Hepatocyte (in vitro differentiated cells): ENCODE results near the gene XPR1. TPM values are rescaled to one million over a fixed set of nuclear protein-coding genes. Genes with fewer than 3 reads are reported as not detected.
"Not testable (repeated sequence)": the region's sequence is repeated elsewhere in the genome, so short reads cannot be mapped to it uniquely, and the experiment has no call there.

ENCODE experiments used
- DNase-seq: peaks from one replicate; pipeline ENCODE4 v3.0.0-alpha.2; 2016; ENCODE audit warnings: low spot score
- H2AFZ ChIP-seq: fragments of 200-600 bp; sonication (generic); 2 replicates; pipeline ENCODE4 v1.6.0; 2016; ENCODE audit warnings: antibody characterized with exemption, mild to moderate bottlenecking
- H3K27ac ChIP-seq: fragments of 200-600 bp; sonication (generic); 2 replicates; pipeline ENCODE4 v1.5.1; 2016; ENCODE audit warnings: mild to moderate bottlenecking
- H3K27me3 ChIP-seq: fragments of 200-600 bp; sonication (generic); 2 replicates; pipeline ENCODE4 v1.6.1; 2016
- H3K36me3 ChIP-seq: fragments of 200-600 bp; sonication (generic); replicated peaks from 2 replicates; pipeline ENCODE4 v1.5.1; 2016; ENCODE audit warnings: low read depth; ENCODE audit not compliant: insufficient read depth
- H3K4me1 ChIP-seq: fragments of 200-600 bp; sonication (generic); 2 replicates; pipeline ENCODE4 v1.5.1; 2016; ENCODE audit warnings: mild to moderate bottlenecking, moderate library complexity; ENCODE audit not compliant: insufficient read depth
- H3K4me2 ChIP-seq: fragments of 200-600 bp; sonication (generic); 2 replicates; pipeline ENCODE4 v1.6.0; 2016
- H3K4me3 ChIP-seq: fragments of 200-600 bp; sonication (generic); 2 replicates; pipeline ENCODE4 v1.5.1; 2016; ENCODE audit warnings: mild to moderate bottlenecking
- H3K79me2 ChIP-seq: fragments of 200-600 bp; sonication (generic); 2 replicates; pipeline ENCODE4 v1.6.0; 2017; ENCODE audit warnings: mild to moderate bottlenecking
- H3K9me2 ChIP-seq: fragments of 200-600 bp; sonication (generic); replicated peaks from 2 replicates; pipeline ENCODE4 v1.6.0; 2017; ENCODE audit warnings: mild to moderate bottlenecking; ENCODE audit not compliant: insufficient read depth
- H3K9me3 ChIP-seq: fragments of 200-600 bp; sonication (generic); 2 replicates; pipeline ENCODE4 v1.5.1; 2016; ENCODE audit warnings: low read depth, mild to moderate bottlenecking
- H4K20me1 ChIP-seq: fragments of 200-600 bp; sonication (generic); 2 replicates; pipeline ENCODE4 v1.6.0; 2016; ENCODE audit warnings: mild to moderate bottlenecking; ENCODE audit not compliant: insufficient read depth, poor library complexity, severe bottlenecking
- EZH2 ChIP-seq: fragments of 200-600 bp; sonication (generic); IDR thresholded peaks from 2 replicates; pipeline ENCODE4 v1.6.1; 2016; ENCODE audit warnings: antibody characterized with exemption, mild to moderate bottlenecking, borderline replicate concordance
- EZH2phosphoT487 ChIP-seq: fragments of 200-600 bp; sonication (generic); IDR thresholded peaks from one replicate; pipeline ENCODE4 v1.6.1; 2018; ENCODE audit warnings: antibody characterized with exemption, mild to moderate bottlenecking, low read depth, moderate library complexity; ENCODE audit not compliant: unreplicated experiment, severe bottlenecking
- WGBS: methylation state at CpG from one replicate; pipeline ENCODE4 v1.1.6; 2016; ENCODE audit warnings: low lambda C conversion rate; ENCODE audit errors: missing lambda C conversion rate; 5-methylcytosine and 5-hydroxymethylcytosine counted together
- polyA plus RNA-seq: library from polyadenylated mRNA; unstranded; fragments of >200 nt; fragmentation: Nextera tagmentation; extraction: Ambion mirVana; gene quantifications from 2 replicates; pipeline ENCODE4 v1.2.1, GENCODE V29; 2016
- total RNA-seq: library from RNA; depleted of rRNA; stranded (reverse); fragments of >200 nt; gene quantifications from 2 replicates; pipeline ENCODE4 v1.2.3, GENCODE V29; 2014
- TF ChIP-seq, protein P1 (sequence below): fragments of 200-600 bp; sonication (generic); IDR thresholded peaks from 2 replicates; pipeline ENCODE4 v1.5.1; 2016; ENCODE audit warnings: antibody characterized with exemption, mild to moderate bottlenecking; ENCODE audit not compliant: poor library complexity

Gene XPR1
- total and polyA plus RNA-seq, 2 experiments from 2014 or later = 18.2 to 41.5 TPM

DNA sequence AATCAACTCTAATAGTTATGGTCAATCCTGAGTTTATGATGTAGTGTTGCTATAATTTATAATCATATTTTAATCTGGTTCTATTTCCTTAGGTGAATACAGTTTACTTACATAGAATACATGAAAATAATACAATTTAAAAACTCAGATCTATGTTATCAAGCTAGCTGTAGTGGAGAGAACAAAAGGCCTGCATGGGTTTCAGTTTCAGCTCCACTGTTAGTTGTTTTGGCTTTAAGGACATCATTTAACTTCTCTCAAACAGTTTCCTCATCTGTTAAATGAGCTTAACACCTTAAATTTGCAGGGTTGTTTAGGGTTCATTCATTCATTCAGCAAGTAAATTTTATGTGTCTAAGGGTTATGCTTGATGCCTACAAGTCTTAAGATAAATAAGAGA, 182.4 kb downstream of the XPR1 start:
- DNase-seq = no peak
- H3K79me2 ChIP-seq = no peaks in the 10 kb centered on the region
- no peaks in the 10 kb centered on the region for H3K9me3 ChIP-seq
- peak overlapping the region; percentile 35 for H3K4me2 ChIP-seq
- H3K27ac ChIP-seq = no peak overlapping the region
- H4K20me1 ChIP-seq = no peaks in the 10 kb centered on the region
- peaks cover 17% of the 10 kb centered on the region for H3K4me1 ChIP-seq
- H3K9me2 ChIP-seq = no peaks in the 10 kb centered on the region
- no peak overlapping the region for H3K4me3 ChIP-seq
- H3K36me3 ChIP-seq = no peaks in the 10 kb centered on the region
- no peak for TF ChIP-seq EZH2
- TF ChIP-seq, protein P1, sequence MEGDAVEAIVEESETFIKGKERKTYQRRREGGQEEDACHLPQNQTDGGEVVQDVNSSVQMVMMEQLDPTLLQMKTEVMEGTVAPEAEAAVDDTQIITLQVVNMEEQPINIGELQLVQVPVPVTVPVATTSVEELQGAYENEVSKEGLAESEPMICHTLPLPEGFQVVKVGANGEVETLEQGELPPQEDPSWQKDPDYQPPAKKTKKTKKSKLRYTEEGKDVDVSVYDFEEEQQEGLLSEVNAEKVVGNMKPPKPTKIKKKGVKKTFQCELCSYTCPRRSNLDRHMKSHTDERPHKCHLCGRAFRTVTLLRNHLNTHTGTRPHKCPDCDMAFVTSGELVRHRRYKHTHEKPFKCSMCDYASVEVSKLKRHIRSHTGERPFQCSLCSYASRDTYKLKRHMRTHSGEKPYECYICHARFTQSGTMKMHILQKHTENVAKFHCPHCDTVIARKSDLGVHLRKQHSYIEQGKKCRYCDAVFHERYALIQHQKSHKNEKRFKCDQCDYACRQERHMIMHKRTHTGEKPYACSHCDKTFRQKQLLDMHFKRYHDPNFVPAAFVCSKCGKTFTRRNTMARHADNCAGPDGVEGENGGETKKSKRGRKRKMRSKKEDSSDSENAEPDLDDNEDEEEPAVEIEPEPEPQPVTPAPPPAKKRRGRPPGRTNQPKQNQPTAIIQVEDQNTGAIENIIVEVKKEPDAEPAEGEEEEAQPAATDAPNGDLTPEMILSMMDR = no peak
- TF ChIP-seq EZH2phosphoT487 = no peak
- H2AFZ ChIP-seq = no peak overlapping the region
- H3K27me3 ChIP-seq = no peaks in the 10 kb centered on the region

GRCh38 chr1:180815188-180815587, 183.4 kb downstream of the XPR1 start:
- no peaks in the 10 kb centered on the region for H3K36me3 ChIP-seq
- no peaks in the 10 kb centered on the region for H4K20me1 ChIP-seq
- H3K27me3 ChIP-seq = no peaks in the 10 kb centered on the region
- no peak overlapping the region for H3K27ac ChIP-seq
- no peak for TF ChIP-seq EZH2phosphoT487
- TF ChIP-seq, protein P1 = no peak
- TF ChIP-seq EZH2 = no peak
- no peaks in the 10 kb centered on the region for H3K9me3 ChIP-seq
- no peaks in the 10 kb centered on the region for H3K79me2 ChIP-seq
- no peak overlapping the region for H3K4me3 ChIP-seq
- DNase-seq = no peak
- H3K9me2 ChIP-seq = no peaks in the 10 kb centered on the region
- WGBS = 31% methylated on average over 4 of the region's 4 CpGs
- no peak overlapping the region for H2AFZ ChIP-seq
- H3K4me1 ChIP-seq = peaks cover 17% of the 10 kb centered on the region
- peak overlapping the region; percentile 35 for H3K4me2 ChIP-seq

DNA sequence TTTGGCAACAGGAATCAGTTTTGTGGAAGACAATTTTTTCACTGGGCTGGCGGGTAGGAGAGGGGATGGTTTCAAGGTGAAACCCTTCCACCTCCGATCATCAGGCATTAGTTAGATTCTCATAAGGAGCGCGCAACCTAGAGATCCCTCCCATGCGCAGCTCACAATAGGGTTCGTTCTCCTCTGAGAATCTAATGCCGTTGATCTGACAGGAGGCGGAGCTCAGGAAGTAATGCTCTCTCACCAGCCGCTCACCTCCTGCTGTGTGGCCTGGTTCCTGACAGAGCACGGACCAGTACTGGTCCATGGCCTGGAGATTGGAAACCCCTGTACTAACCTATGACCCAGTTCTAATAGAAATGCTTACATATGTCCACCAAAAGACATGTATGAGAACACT, 184.3 kb downstream of the XPR1 start:
- H3K27me3 ChIP-seq = no peaks in the 10 kb centered on the region
- 95% methylated on average over 10 of the region's 10 CpGs for WGBS
- H3K36me3 ChIP-seq = no peaks in the 10 kb centered on the region
- H3K79me2 ChIP-seq = no peaks in the 10 kb centered on the region
- H2AFZ ChIP-seq = no peak overlapping the region
- H3K9me2 ChIP-seq = no peaks in the 10 kb centered on the region
- no peak overlapping the region for H3K4me3 ChIP-seq
- H3K4me1 ChIP-seq = peaks cover 17% of the 10 kb centered on the region
- TF ChIP-seq EZH2phosphoT487 = no peak
- TF ChIP-seq, protein P1 = no peak
- TF ChIP-seq EZH2 = no peak
- no peaks in the 10 kb centered on the region for H4K20me1 ChIP-seq
- DNase-seq = no peak
- no peaks in the 10 kb centered on the region for H3K9me3 ChIP-seq
- H3K27ac ChIP-seq = no peak overlapping the region
- no peak overlapping the region for H3K4me2 ChIP-seq

DNA sequence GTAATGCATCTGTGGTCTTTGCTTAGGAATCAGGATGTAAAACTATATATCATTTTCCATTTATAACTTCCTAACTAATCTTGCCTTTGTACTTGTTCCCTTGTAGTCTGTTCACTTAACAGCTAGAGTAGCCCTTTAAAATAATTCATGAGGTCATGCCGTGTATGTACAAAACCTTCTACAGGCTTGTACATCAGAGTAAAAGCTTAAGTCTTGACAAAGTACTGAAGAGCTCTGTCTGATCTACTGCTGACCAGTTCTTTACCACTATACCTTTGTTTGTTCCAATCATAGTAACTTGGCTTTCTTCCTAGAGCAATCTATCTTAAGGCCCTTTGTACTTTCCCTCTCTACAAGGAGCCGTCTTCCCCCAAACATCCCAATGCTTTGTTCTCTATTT, 190.1 kb downstream of the XPR1 start:
- H3K4me3 ChIP-seq = no peak overlapping the region
- H3K4me1 ChIP-seq = no peaks in the 10 kb centered on the region
- H3K9me2 ChIP-seq = no peaks in the 10 kb centered on the region
- TF ChIP-seq EZH2 (no peak), EZH2phosphoT487 (no peak)
- TF ChIP-seq, protein P1 = no peak
- H4K20me1 ChIP-seq = no peaks in the 10 kb centered on the region
- no peak overlapping the region for H3K27ac ChIP-seq
- H3K9me3 ChIP-seq = no peaks in the 10 kb centered on the region
- 96% methylated on average over 2 of the region's 2 CpGs for WGBS
- H3K4me2 ChIP-seq = no peak overlapping the region
- H3K36me3 ChIP-seq = no peaks in the 10 kb centered on the region
- H3K27me3 ChIP-seq = no peaks in the 10 kb centered on the region
- H2AFZ ChIP-seq = no peak overlapping the region
- no peak for DNase-seq
- no peaks in the 10 kb centered on the region for H3K79me2 ChIP-seq

DNA sequence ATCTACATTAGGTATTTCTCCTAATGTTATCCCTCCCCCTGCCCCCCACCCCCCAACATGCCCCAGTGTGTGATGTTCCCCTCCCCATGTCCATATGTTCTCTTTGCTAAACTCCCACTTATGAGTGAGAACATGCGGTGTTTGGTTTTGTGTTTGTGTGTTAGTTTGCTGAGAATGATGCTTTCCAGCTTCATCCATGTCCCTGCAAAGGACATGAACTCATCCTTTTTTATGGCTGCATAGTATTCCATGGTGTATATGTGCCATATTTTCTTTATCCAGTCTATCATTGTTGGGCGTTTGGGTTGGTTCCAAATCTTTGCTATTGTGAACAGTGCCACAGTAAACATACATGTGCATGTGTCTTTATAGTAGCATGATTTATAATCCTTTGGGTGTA, 199.7 kb downstream of the XPR1 start:
- not testable (repeated sequence) for H3K27ac ChIP-seq, H4K20me1 ChIP-seq, H3K27me3 ChIP-seq, H3K79me2 ChIP-seq, H3K9me2 ChIP-seq, H3K4me1 ChIP-seq, H3K4me3 ChIP-seq, H3K36me3 ChIP-seq, DNase-seq, H3K4me2 ChIP-seq, H2AFZ ChIP-seq
- WGBS = 97% methylated on average over 2 of the region's 2 CpGs
- H3K9me3 ChIP-seq = peaks cover 20% of the 10 kb centered on the region

- H3K9me3 ChIP-seq = peaks cover 20% of the 10 kb centered on the region
- 100% methylated on average over 1 of the region's 1 CpG for WGBS
- not testable (repeated sequence) for H3K9me2 ChIP-seq, H3K27me3 ChIP-seq, H3K4me3 ChIP-seq, H3K79me2 ChIP-seq, H3K4me2 ChIP-seq, H3K36me3 ChIP-seq, H3K27ac ChIP-seq, H4K20me1 ChIP-seq, DNase-seq, H2AFZ ChIP-seq, H3K4me1 ChIP-seq
These were observed 201.4 kb downstream of the XPR1 start for GRCh38 chr1:180833180-180833579.
